H1 (cell line): ENCODE measurements around the gene PACS1. TPM values are rescaled to one million over a fixed set of nuclear protein-coding genes. Genes with fewer than 3 reads are reported as not detected.

ENCODE experiments used
- CTCF ChIA-PET: fragments of 300-600 bp; sonication (Branson Sonifier 250); formaldehyde crosslinking; loops from one replicate; lab custom pipeline; 2021; ENCODE audit not compliant: partially characterized antibody; lab: Charles Lee
- POLR2A ChIA-PET: fragments of 300-600 bp; sonication (Branson Sonifier 250); formaldehyde crosslinking; loops from one replicate; lab custom pipeline; 2021; ENCODE audit warnings: inconsistent platforms; ENCODE audit not compliant: partially characterized antibody; lab: Charles Lee
- DNase-seq, 2 experiments: peaks; one replicate each; pipeline versions ENCODE4 v3.0.0 to v3.0.0-alpha.2; 2010 to 2022; ENCODE audit warnings: low spot score in 2 of 2, low read depth in 1 of 2, mixed read lengths in 1 of 2
- FAIRE-seq: peaks from 2 replicates; lab custom pipeline; 2011; peaks lifted over from hg19 to GRCh38; lab: Jason Lieb, UNC
- H2AFZ ChIP-seq: 2 replicates; pipeline ENCODE4 v1.8.1; 2012; ENCODE audit warnings: low read length, inconsistent platforms
- H2AK5ac ChIP-seq: 2 replicates; pipeline ENCODE4 v1.6.1; 2013; ENCODE audit warnings: low read depth, low read length
- H2BK120ac ChIP-seq: replicated peaks from 2 replicates; pipeline ENCODE3; 2013; ENCODE audit warnings: low read depth, low read length, inconsistent platforms
- H2BK12ac ChIP-seq: 2 replicates; pipeline ENCODE4 v1.6.1; 2013; ENCODE audit warnings: low read depth, low read length
- H2BK15ac ChIP-seq: 2 replicates; pipeline ENCODE4 v1.6.1; 2013; ENCODE audit warnings: low read length
- H2BK20ac ChIP-seq: 2 replicates; pipeline ENCODE4 v1.6.1; 2013; ENCODE audit warnings: low read length
- H2BK5ac ChIP-seq: 2 replicates; pipeline ENCODE4 v1.6.1; 2013; ENCODE audit warnings: low read depth, low read length
- H3K14ac ChIP-seq: 2 replicates; pipeline ENCODE4 v1.6.1; 2013; ENCODE audit warnings: inconsistent platforms; ENCODE audit not compliant: insufficient read length
- H3K18ac ChIP-seq: 2 replicates; pipeline ENCODE4 v1.6.1; 2013; ENCODE audit warnings: low read length; ENCODE audit errors: extremely low read depth
- H3K23ac ChIP-seq: 2 replicates; pipeline ENCODE4 v1.6.1; 2013; ENCODE audit warnings: inconsistent platforms; ENCODE audit not compliant: insufficient read length
- H3K23me2 ChIP-seq: 2 replicates; pipeline ENCODE4 v1.6.1; 2013; ENCODE audit warnings: low read depth, low read length
- H3K27ac ChIP-seq: 2 replicates; pipeline ENCODE4 v1.6.1; 2011; ENCODE audit warnings: low read depth, low read length, inconsistent platforms
- H3K27me3 ChIP-seq, 4 experiments: replicated peaks in 1 of 4; 1 replicate in 1 of 4; 2 replicates in 3 of 4; pipeline versions ENCODE4 v1.6.1 to v1.8.1; 2011 to 2013; ENCODE audit warnings: low read length in 3 of 4, mild to moderate bottlenecking in 3 of 4, inconsistent platforms in 2 of 4, mixed read lengths in 2 of 4, moderate library complexity in 1 of 4; ENCODE audit not compliant: control insufficient read depth in 3 of 4, insufficient read depth in 3 of 4; ENCODE audit errors: extremely low read depth in 1 of 4
- H3K36me3 ChIP-seq, 4 experiments: 2 replicates each; pipeline versions ENCODE4 v1.6.1 to v1.8.1; 2011 to 2013; ENCODE audit warnings: mild to moderate bottlenecking in 4 of 4, low read length in 3 of 4, moderate library complexity in 2 of 4, control low read depth in 1 of 4, inconsistent platforms in 1 of 4; ENCODE audit not compliant: insufficient read depth in 4 of 4, control insufficient read depth in 2 of 4
- H3K4ac ChIP-seq: replicated peaks from 2 replicates; pipeline ENCODE3; 2013; ENCODE audit warnings: low read length, low read depth, mixed read lengths, inconsistent platforms; ENCODE audit not compliant: insufficient read length
- H3K4me1 ChIP-seq, 4 experiments: replicated peaks in 1 of 4; 1 replicate in 1 of 4; 2 replicates in 3 of 4; pipeline versions ENCODE4 v1.6.1 to v1.8.1; 2011 to 2013; ENCODE audit warnings: low read length in 3 of 4, inconsistent platforms in 2 of 4, mixed read lengths in 1 of 4; ENCODE audit not compliant: insufficient read depth in 4 of 4, control insufficient read depth in 3 of 4
- H3K4me2 ChIP-seq, 2 experiments: 2 replicates each; pipeline versions ENCODE4 v1.6.1 to v1.8.1; 2011 to 2013; ENCODE audit warnings: low read depth in 2 of 2, low read length in 2 of 2, control low read depth in 1 of 2, inconsistent platforms in 1 of 2, mild to moderate bottlenecking in 1 of 2; ENCODE audit not compliant: insufficient read depth in 1 of 2
- H3K4me3 ChIP-seq, 4 experiments: fragments of 200-600, 300-600 bp in 1 of 4; sonication (generic), shearing (Covaris generic), sonication (Bioruptor Twin) in 1 of 4; 2 replicates each; pipeline versions ENCODE4 v1.5.1 to v1.8.1; 2011 to 2016; ENCODE audit warnings: low read length in 4 of 4, low read depth in 3 of 4, control low read depth in 2 of 4, inconsistent platforms in 2 of 4, mild to moderate bottlenecking in 2 of 4, mixed read lengths in 1 of 4, moderate library complexity in 1 of 4; ENCODE audit not compliant: insufficient read depth in 2 of 4; ENCODE audit errors: extremely low read depth in 1 of 4
- H3K56ac ChIP-seq: replicated peaks from 2 replicates; pipeline ENCODE3; 2013; ENCODE audit warnings: low read depth, mild to moderate bottlenecking, mixed read lengths, low read length, inconsistent platforms; ENCODE audit not compliant: insufficient read length
- H3K79me1 ChIP-seq: 2 replicates; pipeline ENCODE4 v1.6.1; 2013; ENCODE audit warnings: low read depth, low read length, control low read depth
- H3K79me2 ChIP-seq, 2 experiments: 2 replicates each; pipeline versions ENCODE4 v1.6.1 to v1.8.1; 2012 to 2013; ENCODE audit warnings: low read length in 2 of 2, mild to moderate bottlenecking in 2 of 2, inconsistent platforms in 1 of 2; ENCODE audit not compliant: insufficient read depth in 2 of 2, control insufficient read depth in 1 of 2
- H3K9ac ChIP-seq, 4 experiments: replicated peaks in 1 of 4; 1 replicate in 1 of 4; 2 replicates in 3 of 4; pipeline versions ENCODE4 v1.6.1 to v1.8.1; 2011 to 2013; ENCODE audit warnings: low read depth in 3 of 4, low read length in 3 of 4, control low read depth in 2 of 4, mild to moderate bottlenecking in 2 of 4, moderate library complexity in 2 of 4, inconsistent platforms in 1 of 4; ENCODE audit errors: extremely low read depth in 1 of 4
- H3K9me3 ChIP-seq, 2 experiments: 2 replicates each; pipeline versions ENCODE4 v1.6.1 to v1.8.1; 2012 to 2013; ENCODE audit warnings: mild to moderate bottlenecking in 2 of 2, moderate library complexity in 2 of 2, control low read depth in 1 of 2, inconsistent platforms in 1 of 2, low read depth in 1 of 2, low read length in 1 of 2, mixed read lengths in 1 of 2; ENCODE audit not compliant: insufficient read depth in 2 of 2
- H4K20me1 ChIP-seq, 2 experiments: replicated peaks in 1 of 2; 2 replicates each; pipeline versions ENCODE3 to v1.8.1; 2011 to 2013; ENCODE audit warnings: inconsistent platforms in 2 of 2, low read length in 2 of 2, mild to moderate bottlenecking in 1 of 2; ENCODE audit not compliant: insufficient read depth in 2 of 2, control insufficient read depth in 1 of 2
- H4K5ac ChIP-seq: 2 replicates; pipeline ENCODE4 v1.6.1; 2013; ENCODE audit warnings: low read length, low read depth, mixed read lengths, inconsistent platforms; ENCODE audit not compliant: insufficient read length
- H4K8ac ChIP-seq: 2 replicates; pipeline ENCODE4 v1.8.0; 2013; ENCODE audit warnings: mild to moderate bottlenecking, moderate library complexity, low read length, inconsistent platforms; ENCODE audit not compliant: insufficient read depth; ENCODE audit errors: extremely low read depth
- H4K91ac ChIP-seq: replicated peaks from 2 replicates; pipeline ENCODE3; 2013; ENCODE audit warnings: low read length, mixed read lengths, inconsistent platforms; ENCODE audit not compliant: insufficient read length
- ATF3 ChIP-seq: IDR thresholded peaks from 2 replicates; pipeline ENCODE4 v1.6.1; 2011; ENCODE audit warnings: low read depth, mild to moderate bottlenecking, low read length; ENCODE audit not compliant: insufficient read depth
- CEBPB ChIP-seq: IDR thresholded peaks from 2 replicates; pipeline ENCODE4 v1.6.1; 2012; ENCODE audit warnings: low read depth, low read length
- EP300 ChIP-seq, 2 experiments: IDR thresholded peaks; 1 replicate in 1 of 2; 2 replicates in 1 of 2; pipeline ENCODE4 v1.6.1; 2011 to 2012; ENCODE audit warnings: low read depth in 2 of 2, low read length in 2 of 2, mild to moderate bottlenecking in 2 of 2, borderline replicate concordance in 1 of 2, inconsistent platforms in 1 of 2, moderate library complexity in 1 of 2
- FOSL1 ChIP-seq: IDR thresholded peaks from 2 replicates; pipeline ENCODE4 v1.6.1; 2011; ENCODE audit warnings: mild to moderate bottlenecking, low read depth, low read length, moderate library complexity; ENCODE audit not compliant: insufficient read depth
- JUND ChIP-seq: IDR thresholded peaks from 2 replicates; pipeline ENCODE4 v1.6.1; 2011; ENCODE audit warnings: mild to moderate bottlenecking, improper control_type of control experiment, low read length
- KDM5A ChIP-seq: fragments of 200-600 bp; IDR thresholded peaks from 2 replicates; pipeline ENCODE4 v1.7.1; 2012; ENCODE audit warnings: mild to moderate bottlenecking, low read length, inconsistent platforms, mixed read lengths
- POLR2A ChIP-seq, 2 experiments: IDR thresholded peaks; 1 replicate in 1 of 2; 2 replicates in 1 of 2; pipeline ENCODE4 v1.6.1; 2011; ENCODE audit warnings: low read depth in 2 of 2, low read length in 2 of 2, mild to moderate bottlenecking in 2 of 2; ENCODE audit errors: control extremely low read depth in 1 of 2
- RBBP5 ChIP-seq: IDR thresholded peaks from 2 replicates; pipeline ENCODE4 v1.7.1; 2012; ENCODE audit warnings: low read depth, mild to moderate bottlenecking, inconsistent platforms, low read length, moderate library complexity, borderline replicate concordance
- SP4 ChIP-seq: IDR thresholded peaks from 2 replicates; pipeline ENCODE4 v1.6.1; 2012; ENCODE audit warnings: low read length, inconsistent platforms
- SRF ChIP-seq: IDR thresholded peaks from 2 replicates; pipeline ENCODE4 v1.6.1; 2011; ENCODE audit warnings: mild to moderate bottlenecking, low read depth, low read length, moderate library complexity
- TAF7 ChIP-seq: optimal IDR thresholded peaks from 2 replicates; pipeline ENCODE3; 2011; ENCODE audit warnings: low read depth, mild to moderate bottlenecking, inconsistent platforms, low read length, moderate library complexity, borderline replicate concordance
- YY1 ChIP-seq: IDR thresholded peaks from 2 replicates; pipeline ENCODE4 v1.6.1; 2011; ENCODE audit warnings: low read depth, mild to moderate bottlenecking, low read length
- ZNF274 ChIP-seq: IDR thresholded peaks from 2 replicates; pipeline ENCODE4 v1.7.0; 2012; ENCODE audit warnings: low read length, borderline replicate concordance; ENCODE audit errors: extremely low read depth
- WGBS, 2 experiments: shearing (Covaris generic) in 1 of 2; methylation state at CpG; one replicate each; pipeline versions ENCODE4 v1.1.6 to v1.1.7; 2013 to 2015; ENCODE audit warnings: low lambda C conversion rate in 2 of 2, mixed read lengths in 2 of 2, inconsistent platforms in 1 of 2, low coverage in 1 of 2, missing lambda C conversion rate in 1 of 2; ENCODE audit not compliant: insufficient replicate concordance in 2 of 2, insufficient coverage in 1 of 2, insufficient read length in 1 of 2; ENCODE audit errors: extremely low coverage in 1 of 2, missing lambda C conversion rate in 1 of 2; 5-methylcytosine and 5-hydroxymethylcytosine counted together
- polyA plus RNA-seq, 7 experiments: library from polyadenylated mRNA; depleted of rRNA in 3 of 7; stranded (reverse) in 5 of 7; unstranded in 2 of 7; fragments of >200 nt in 5 of 7; fragments of 200-250 nt in 2 of 7; gene quantifications; 1 replicate in 5 of 7; 2 replicates in 1 of 7; 4 replicates in 1 of 7; pipeline versions ENCODE4 v1.2.1 to v1.2.3, GENCODE V29; 2011 to 2013; ENCODE audit warnings: missing spikeins in 2 of 7, mixed read lengths in 2 of 7
- total RNA-seq: library from RNA; stranded (reverse); fragmentation: NEBNext Ultra II Directional; extraction: Animal tissue kit (Norgen Biotek cat#: 25700); gene quantifications from 2 replicates; pipeline ENCODE4 v1.2.1, GENCODE V29; 2021

PACS1 gene
- total and polyA plus RNA-seq, 2 of the 8 experiments (the other 6 are each of a cell fraction or from before 2014, with no cell fraction given) = 11.5 to 36.0 TPM

- no peak overlapping the region for H3K4me3 ChIP-seq
- no peaks in the 10 kb centered on the region for H3K79me2 ChIP-seq
- H3K14ac ChIP-seq = no peak overlapping the region
- H2AK5ac ChIP-seq = no peak overlapping the region
- H3K9ac ChIP-seq = no peak overlapping the region
- no peaks in the 10 kb centered on the region for H3K79me1 ChIP-seq
- H2BK20ac ChIP-seq = no peak overlapping the region
- no peak overlapping the region for H3K56ac ChIP-seq
- FAIRE-seq (no peak), DNase-seq (no peak)
- POLR2A ChIA-PET = interaction anchor here (1.8 kb wide), 1 partner anchor 35 kb away, joined by 5 read pairs; the partner anchor contains the start of gene RAB1B
- no peaks in the 10 kb centered on the region for H3K9me3 ChIP-seq
- no peak overlapping the region for H3K23ac ChIP-seq
- H4K20me1 ChIP-seq = no peaks in the 10 kb centered on the region
- H2BK5ac ChIP-seq = no peak overlapping the region
- H3K4ac ChIP-seq = no peak overlapping the region
- no peak overlapping the region for H3K18ac ChIP-seq
- no peaks in the 10 kb centered on the region for H3K23me2 ChIP-seq
- H2AFZ ChIP-seq = no peak overlapping the region
- CTCF ChIA-PET = interaction anchor here (1.2 to 12.4 kb wide), 3 partner anchors 11 to 68 kb away, joined by 4 to 123 read pairs (median 5); no protein-coding TSS in a partner anchor
- H4K8ac ChIP-seq = no peak overlapping the region
- H4K91ac ChIP-seq = no peak overlapping the region
- no peak overlapping the region for H3K4me2 ChIP-seq
- H3K27ac ChIP-seq = no peak overlapping the region
- no peak overlapping the region for H2BK15ac ChIP-seq
- no peak overlapping the region for H2BK120ac ChIP-seq
- no peak overlapping the region for H2BK12ac ChIP-seq
- peaks cover 0 to 10% (median 2%) of the 10 kb centered on the region in 4 experiments; a peak in 3 of 8 replicates for H3K36me3 ChIP-seq
- 96% methylated on average over 11 of the region's 11 CpGs; no CpG with 5 or more reads in 1 of the 2 experiments for WGBS, 2 experiments
- no peak overlapping the region for H4K5ac ChIP-seq
- H3K4me1 ChIP-seq = peaks cover 0 to 2% (median 0%) of the 10 kb centered on the region in 4 experiments; a peak in 5 of 7 replicates
- no peaks in the 10 kb centered on the region for H3K27me3 ChIP-seq
- no peak for TF ChIP-seq SRF
- TF ChIP-seq KDM5A = no peak
- no peak for TF ChIP-seq SP4
- TF ChIP-seq TAF7 = no peak
- no peak for TF ChIP-seq POLR2A (IDR thresholded peaks at IDR 0.05; ENCODE audit: control extremely low read depth in 1 of 2, low read depth in 2 of 2, low read length in 2 of 2)
- no peak for TF ChIP-seq YY1
- no peak for TF ChIP-seq ZNF274
- TF ChIP-seq FOSL1 = no peak
- no peak for TF ChIP-seq JUND
- TF ChIP-seq EP300 (IDR thresholded peaks at IDR 0.05; ENCODE audit: borderline replicate concordance in 1 of 2, low read depth in 2 of 2, low read length in 2 of 2) = no peak
- no peak for TF ChIP-seq RBBP5
- no peak for TF ChIP-seq ATF3
- no peak for TF ChIP-seq CEBPB
Observed at GRCh38 chr11:66232769-66233168, 162.7 kb downstream of the PACS1 start.
